H1 (cell line): ENCODE results near the gene PLSCR1. TPM values are rescaled to one million over a fixed set of nuclear protein-coding genes. Genes with fewer than 3 reads are reported as not detected.
A peak's percentile ranks its signal among the peaks of the same experiment; 100 is the strongest.

ENCODE experiments used
- CTCF ChIA-PET: fragments of 300-600 bp; sonication (Branson Sonifier 250); formaldehyde crosslinking; loops from one replicate; lab custom pipeline; 2021; ENCODE audit not compliant: partially characterized antibody; lab: Charles Lee
- POLR2A ChIA-PET: fragments of 300-600 bp; sonication (Branson Sonifier 250); formaldehyde crosslinking; loops from one replicate; lab custom pipeline; 2021; ENCODE audit warnings: inconsistent platforms; ENCODE audit not compliant: partially characterized antibody; lab: Charles Lee
- DNase-seq, 2 experiments: peaks; one replicate each; pipeline versions ENCODE4 v3.0.0 to v3.0.0-alpha.2; 2010 to 2022; ENCODE audit warnings: low spot score in 2 of 2, low read depth in 1 of 2, mixed read lengths in 1 of 2
- FAIRE-seq: peaks from 2 replicates; lab custom pipeline; 2011; peaks lifted over from hg19 to GRCh38; lab: Jason Lieb, UNC
- H2AFZ ChIP-seq: 2 replicates; pipeline ENCODE4 v1.8.1; 2012; ENCODE audit warnings: low read length, inconsistent platforms
- H2AK5ac ChIP-seq: 2 replicates; pipeline ENCODE4 v1.6.1; 2013; ENCODE audit warnings: low read depth, low read length
- H2BK120ac ChIP-seq: replicated peaks from 2 replicates; pipeline ENCODE3; 2013; ENCODE audit warnings: low read depth, low read length, inconsistent platforms
- H2BK12ac ChIP-seq: 2 replicates; pipeline ENCODE4 v1.6.1; 2013; ENCODE audit warnings: low read depth, low read length
- H2BK15ac ChIP-seq: 2 replicates; pipeline ENCODE4 v1.6.1; 2013; ENCODE audit warnings: low read length
- H2BK20ac ChIP-seq: 2 replicates; pipeline ENCODE4 v1.6.1; 2013; ENCODE audit warnings: low read length
- H2BK5ac ChIP-seq: 2 replicates; pipeline ENCODE4 v1.6.1; 2013; ENCODE audit warnings: low read depth, low read length
- H3K14ac ChIP-seq: 2 replicates; pipeline ENCODE4 v1.6.1; 2013; ENCODE audit warnings: inconsistent platforms; ENCODE audit not compliant: insufficient read length
- H3K18ac ChIP-seq: 2 replicates; pipeline ENCODE4 v1.6.1; 2013; ENCODE audit warnings: low read length; ENCODE audit errors: extremely low read depth
- H3K23ac ChIP-seq: 2 replicates; pipeline ENCODE4 v1.6.1; 2013; ENCODE audit warnings: inconsistent platforms; ENCODE audit not compliant: insufficient read length
- H3K23me2 ChIP-seq: 2 replicates; pipeline ENCODE4 v1.6.1; 2013; ENCODE audit warnings: low read depth, low read length
- H3K27ac ChIP-seq: 2 replicates; pipeline ENCODE4 v1.6.1; 2011; ENCODE audit warnings: low read depth, low read length, inconsistent platforms
- H3K27me3 ChIP-seq, 4 experiments: replicated peaks in 1 of 4; 1 replicate in 1 of 4; 2 replicates in 3 of 4; pipeline versions ENCODE4 v1.6.1 to v1.8.1; 2011 to 2013; ENCODE audit warnings: low read length in 3 of 4, mild to moderate bottlenecking in 3 of 4, inconsistent platforms in 2 of 4, mixed read lengths in 2 of 4, moderate library complexity in 1 of 4; ENCODE audit not compliant: control insufficient read depth in 3 of 4, insufficient read depth in 3 of 4; ENCODE audit errors: extremely low read depth in 1 of 4
- H3K36me3 ChIP-seq, 4 experiments: 2 replicates each; pipeline versions ENCODE4 v1.6.1 to v1.8.1; 2011 to 2013; ENCODE audit warnings: mild to moderate bottlenecking in 4 of 4, low read length in 3 of 4, moderate library complexity in 2 of 4, control low read depth in 1 of 4, inconsistent platforms in 1 of 4; ENCODE audit not compliant: insufficient read depth in 4 of 4, control insufficient read depth in 2 of 4
- H3K4ac ChIP-seq: replicated peaks from 2 replicates; pipeline ENCODE3; 2013; ENCODE audit warnings: low read length, low read depth, mixed read lengths, inconsistent platforms; ENCODE audit not compliant: insufficient read length
- H3K4me1 ChIP-seq, 4 experiments: replicated peaks in 1 of 4; 1 replicate in 1 of 4; 2 replicates in 3 of 4; pipeline versions ENCODE4 v1.6.1 to v1.8.1; 2011 to 2013; ENCODE audit warnings: low read length in 3 of 4, inconsistent platforms in 2 of 4, mixed read lengths in 1 of 4; ENCODE audit not compliant: insufficient read depth in 4 of 4, control insufficient read depth in 3 of 4
- H3K4me2 ChIP-seq, 2 experiments: 2 replicates each; pipeline versions ENCODE4 v1.6.1 to v1.8.1; 2011 to 2013; ENCODE audit warnings: low read depth in 2 of 2, low read length in 2 of 2, control low read depth in 1 of 2, inconsistent platforms in 1 of 2, mild to moderate bottlenecking in 1 of 2; ENCODE audit not compliant: insufficient read depth in 1 of 2
- H3K4me3 ChIP-seq, 4 experiments: fragments of 200-600, 300-600 bp in 1 of 4; sonication (generic), shearing (Covaris generic), sonication (Bioruptor Twin) in 1 of 4; 2 replicates each; pipeline versions ENCODE4 v1.5.1 to v1.8.1; 2011 to 2016; ENCODE audit warnings: low read length in 4 of 4, low read depth in 3 of 4, control low read depth in 2 of 4, inconsistent platforms in 2 of 4, mild to moderate bottlenecking in 2 of 4, mixed read lengths in 1 of 4, moderate library complexity in 1 of 4; ENCODE audit not compliant: insufficient read depth in 2 of 4; ENCODE audit errors: extremely low read depth in 1 of 4
- H3K56ac ChIP-seq: replicated peaks from 2 replicates; pipeline ENCODE3; 2013; ENCODE audit warnings: low read depth, mild to moderate bottlenecking, mixed read lengths, low read length, inconsistent platforms; ENCODE audit not compliant: insufficient read length
- H3K79me1 ChIP-seq: 2 replicates; pipeline ENCODE4 v1.6.1; 2013; ENCODE audit warnings: low read depth, low read length, control low read depth
- H3K79me2 ChIP-seq, 2 experiments: 2 replicates each; pipeline versions ENCODE4 v1.6.1 to v1.8.1; 2012 to 2013; ENCODE audit warnings: low read length in 2 of 2, mild to moderate bottlenecking in 2 of 2, inconsistent platforms in 1 of 2; ENCODE audit not compliant: insufficient read depth in 2 of 2, control insufficient read depth in 1 of 2
- H3K9ac ChIP-seq, 4 experiments: replicated peaks in 1 of 4; 1 replicate in 1 of 4; 2 replicates in 3 of 4; pipeline versions ENCODE4 v1.6.1 to v1.8.1; 2011 to 2013; ENCODE audit warnings: low read depth in 3 of 4, low read length in 3 of 4, control low read depth in 2 of 4, mild to moderate bottlenecking in 2 of 4, moderate library complexity in 2 of 4, inconsistent platforms in 1 of 4; ENCODE audit errors: extremely low read depth in 1 of 4
- H3K9me3 ChIP-seq, 2 experiments: 2 replicates each; pipeline versions ENCODE4 v1.6.1 to v1.8.1; 2012 to 2013; ENCODE audit warnings: mild to moderate bottlenecking in 2 of 2, moderate library complexity in 2 of 2, control low read depth in 1 of 2, inconsistent platforms in 1 of 2, low read depth in 1 of 2, low read length in 1 of 2, mixed read lengths in 1 of 2; ENCODE audit not compliant: insufficient read depth in 2 of 2
- H4K20me1 ChIP-seq, 2 experiments: replicated peaks in 1 of 2; 2 replicates each; pipeline versions ENCODE3 to v1.8.1; 2011 to 2013; ENCODE audit warnings: inconsistent platforms in 2 of 2, low read length in 2 of 2, mild to moderate bottlenecking in 1 of 2; ENCODE audit not compliant: insufficient read depth in 2 of 2, control insufficient read depth in 1 of 2
- H4K5ac ChIP-seq: 2 replicates; pipeline ENCODE4 v1.6.1; 2013; ENCODE audit warnings: low read length, low read depth, mixed read lengths, inconsistent platforms; ENCODE audit not compliant: insufficient read length
- H4K8ac ChIP-seq: 2 replicates; pipeline ENCODE4 v1.8.0; 2013; ENCODE audit warnings: mild to moderate bottlenecking, moderate library complexity, low read length, inconsistent platforms; ENCODE audit not compliant: insufficient read depth; ENCODE audit errors: extremely low read depth
- H4K91ac ChIP-seq: replicated peaks from 2 replicates; pipeline ENCODE3; 2013; ENCODE audit warnings: low read length, mixed read lengths, inconsistent platforms; ENCODE audit not compliant: insufficient read length
- ASH2L ChIP-seq: fragments of 200-600, 300-600 bp; sonication (generic); IDR thresholded peaks from one replicate; pipeline ENCODE4 v1.7.1; 2017; ENCODE audit warnings: low read length
- CHD2 ChIP-seq: IDR thresholded peaks from 2 replicates; pipeline ENCODE4 v1.6.1; 2012; ENCODE audit warnings: low read length, improper control_type of control experiment
- JUND ChIP-seq: IDR thresholded peaks from 2 replicates; pipeline ENCODE4 v1.6.1; 2011; ENCODE audit warnings: mild to moderate bottlenecking, improper control_type of control experiment, low read length
- SP4 ChIP-seq: IDR thresholded peaks from 2 replicates; pipeline ENCODE4 v1.6.1; 2012; ENCODE audit warnings: low read length, inconsistent platforms
- SRF ChIP-seq: IDR thresholded peaks from 2 replicates; pipeline ENCODE4 v1.6.1; 2011; ENCODE audit warnings: mild to moderate bottlenecking, low read depth, low read length, moderate library complexity
- WGBS, 2 experiments: shearing (Covaris generic) in 1 of 2; methylation state at CpG; one replicate each; pipeline versions ENCODE4 v1.1.6 to v1.1.7; 2013 to 2015; ENCODE audit warnings: low lambda C conversion rate in 2 of 2, mixed read lengths in 2 of 2, inconsistent platforms in 1 of 2, low coverage in 1 of 2, missing lambda C conversion rate in 1 of 2; ENCODE audit not compliant: insufficient replicate concordance in 2 of 2, insufficient coverage in 1 of 2, insufficient read length in 1 of 2; ENCODE audit errors: extremely low coverage in 1 of 2, missing lambda C conversion rate in 1 of 2; 5-methylcytosine and 5-hydroxymethylcytosine counted together
- polyA plus RNA-seq, 7 experiments: library from polyadenylated mRNA; depleted of rRNA in 3 of 7; stranded (reverse) in 5 of 7; unstranded in 2 of 7; fragments of >200 nt in 5 of 7; fragments of 200-250 nt in 2 of 7; gene quantifications; 1 replicate in 5 of 7; 2 replicates in 1 of 7; 4 replicates in 1 of 7; pipeline versions ENCODE4 v1.2.1 to v1.2.3, GENCODE V29; 2011 to 2013; ENCODE audit warnings: missing spikeins in 2 of 7, mixed read lengths in 2 of 7
- total RNA-seq: library from RNA; stranded (reverse); fragmentation: NEBNext Ultra II Directional; extraction: Animal tissue kit (Norgen Biotek cat#: 25700); gene quantifications from 2 replicates; pipeline ENCODE4 v1.2.1, GENCODE V29; 2021

Gene PLSCR1
- total and polyA plus RNA-seq, 2 of the 8 experiments (the other 6 are each of a cell fraction or from before 2014, with no cell fraction given): 32.2 to 48.5 TPM

GRCh38 chr3:146499701-146500100 is 44.7 kb downstream of the PLSCR1 start:
- Histone ChIP-seq H3K23ac (no peak overlapping the region), H3K18ac (no peak overlapping the region), H3K14ac (no peak overlapping the region), H3K79me2 (no peaks in the 10 kb centered on the region), H3K4me1 (peaks cover 0 to 4% (median under 1%) of the 10 kb centered on the region in 4 experiments; a peak in 2 of 7 replicates), H3K36me3 (no peaks in the 10 kb centered on the region), H3K79me1 (no peaks in the 10 kb centered on the region), H3K9me3 (peaks cover 0 to 8% of the 10 kb centered on the region in 2 experiments; a peak in 1 of 4 replicates), H2AFZ (no peak overlapping the region), H3K27me3 (peaks cover 0 to 1% (median 0%) of the 10 kb centered on the region in 4 experiments; a peak in 1 of 7 replicates), H2BK5ac (no peak overlapping the region), H3K4me3 (no peak overlapping the region), H4K91ac (no peak overlapping the region), H4K20me1 (no peaks in the 10 kb centered on the region), H3K27ac (no peak overlapping the region), H2BK120ac (peak overlapping the region; percentile 82), H3K23me2 (no peaks in the 10 kb centered on the region), H3K4ac (no peak overlapping the region), H3K56ac (no peak overlapping the region), H4K8ac (no peak overlapping the region), H3K9ac (no peak overlapping the region), H4K5ac (no peak overlapping the region), H2BK20ac (no peak overlapping the region), H2BK12ac (no peak overlapping the region), H2AK5ac (no peak overlapping the region), H3K4me2 (no peak overlapping the region), H2BK15ac (no peak overlapping the region)
- POLR2A ChIA-PET: no interaction called here
- no peak for FAIRE-seq
- CTCF ChIA-PET: interaction anchor here (1.2 kb wide), 1 partner anchor 14 kb away, joined by 3 read pairs; no protein-coding TSS in a partner anchor
- no peak for DNase-seq
- WGBS, 2 experiments: 87% methylated on average over 1 of the region's 1 CpG; no CpG with 5 or more reads in 1 of the 2 experiments
- no peak for TF ChIP-seq SP4
- TF ChIP-seq CHD2: no peak
- TF ChIP-seq SRF: no peak
- no peak for TF ChIP-seq JUND
- TF ChIP-seq ASH2L: no peak
